HepG2 (cell line): Measurements from ENCODE around the gene NCAPD2. TPM values are rescaled to one million over a fixed set of nuclear protein-coding genes. Genes with fewer than 3 reads are reported as not detected.
A peak's percentile ranks its signal among the peaks of the same experiment; 100 is the strongest.

Experiments used
- ATAC-seq: fragments of 200-7000 bp; cut with Tn5 transposase; 3 replicates; pipeline ENCODE4 v1.9.1; 2020; ENCODE audit warnings: mild to moderate bottlenecking, moderate library complexity
- BruUV-seq: library from RNA; stranded (reverse); fragments of 400-500 nt; replicated peaks from 2 replicates; lab custom pipeline; 2021; lab: Mats Ljungman, UMichigan
- CTCF ChIA-PET: fragments of 300-600 bp; formaldehyde crosslinking; extraction: SDS; loops from one replicate; lab custom pipeline; 2021; ENCODE audit warnings: low total read pairs, inconsistent platforms, low intra/inter-chr PET ratio; lab: Yijun Ruan, JAX
- POLR2A ChIA-PET: fragments of 350-600 bp; sonication (Branson Sonifier 250); formaldehyde crosslinking; loops from one replicate; lab custom pipeline; 2020; ENCODE audit warnings: antibody characterized with exemption, inconsistent platforms; lab: Yijun Ruan, JAX
- DNase-seq: peaks from one replicate; pipeline ENCODE4 v3.0.0-alpha.2; 2015; ENCODE audit warnings: low spot score
- FAIRE-seq: peaks from 3 replicates; lab custom pipeline; 2011; peaks lifted over from hg19 to GRCh38; lab: Jason Lieb, UNC
- H2AFZ ChIP-seq: one replicate; pipeline ENCODE4 v1.6.1; 2011; ENCODE audit warnings: low read length, inconsistent platforms
- H3K27ac ChIP-seq: fragments of 300-600 bp; 3 replicates; pipeline ENCODE4 v1.8.0; 2011; ENCODE audit warnings: mixed run types, mild to moderate bottlenecking, mixed read lengths, low read length, inconsistent platforms; ENCODE audit not compliant: insufficient read depth; ENCODE audit errors: extremely low read length
- H3K27me3 ChIP-seq, 2 experiments: fragments of 200-600 bp in 1 of 2; 2 replicates in 1 of 2; 3 replicates in 1 of 2; pipeline versions ENCODE4 v1.6.0 to v1.8.0; 2011; ENCODE audit warnings: low read length in 2 of 2, mild to moderate bottlenecking in 2 of 2, moderate library complexity in 2 of 2, inconsistent platforms in 1 of 2; ENCODE audit not compliant: insufficient read depth in 2 of 2, control insufficient read depth in 1 of 2
- H3K36me3 ChIP-seq, 2 experiments: fragments of 200-600 bp in 1 of 2; replicated peaks in 1 of 2; 2 replicates in 1 of 2; 3 replicates in 1 of 2; pipeline versions ENCODE4 v1.5.1 to v1.8.0; 2011; ENCODE audit warnings: low read length in 2 of 2, inconsistent platforms in 1 of 2; ENCODE audit not compliant: insufficient read depth in 2 of 2, control insufficient read depth in 1 of 2
- H3K4me1 ChIP-seq: 2 replicates; pipeline ENCODE4 v1.5.1; 2012; ENCODE audit warnings: low read length, inconsistent platforms; ENCODE audit not compliant: insufficient read depth
- H3K4me2 ChIP-seq: 2 replicates; pipeline ENCODE4 v1.6.0; 2011; ENCODE audit warnings: low read depth, low read length, inconsistent platforms
- H3K4me3 ChIP-seq, 3 experiments: fragments of 200-600 bp in 1 of 3; sonication (generic), shearing (Covaris generic) in 1 of 3; replicated peaks in 1 of 3; 2 replicates each; pipeline ENCODE4 v1.5.1; 2011 to 2016; ENCODE audit warnings: low read length in 3 of 3, inconsistent platforms in 2 of 3, low read depth in 2 of 3, mild to moderate bottlenecking in 2 of 3, control low read depth in 1 of 3, mixed read lengths in 1 of 3; ENCODE audit not compliant: insufficient read depth in 1 of 3
- H3K79me2 ChIP-seq: one replicate; pipeline ENCODE4 v1.6.1; 2011; ENCODE audit warnings: low read length, inconsistent platforms; ENCODE audit not compliant: insufficient read depth
- H3K9ac ChIP-seq: 2 replicates; pipeline ENCODE4 v1.6.0; 2011; ENCODE audit warnings: mild to moderate bottlenecking, low read depth, low read length, inconsistent platforms; ENCODE audit not compliant: insufficient read depth
- H3K9me3 ChIP-seq: 2 replicates; pipeline ENCODE4 v1.5.1; 2012; ENCODE audit warnings: mild to moderate bottlenecking, low read length
- H4K20me1 ChIP-seq: 2 replicates; pipeline ENCODE4 v1.6.0; 2011; ENCODE audit warnings: inconsistent platforms, mild to moderate bottlenecking, low read length, moderate library complexity; ENCODE audit not compliant: insufficient read depth
- JDP2 ChIP-seq: sonication (generic); formaldehyde crosslinking; IDR thresholded peaks from 2 replicates; pipeline ENCODE4 v1.8.1; 2022; ENCODE audit warnings: missing genetic modification reagents, borderline replicate concordance
- MAFK ChIP-seq, 2 experiments: IDR thresholded peaks in 1 of 2; conservative IDR thresholded peaks in 1 of 2; 2 replicates each; pipeline ENCODE4 v1.6.1; 2011; ENCODE audit warnings: improper control_type of control experiment in 2 of 2, low read length in 2 of 2
- MTF1 ChIP-seq: sonication (generic); formaldehyde crosslinking; IDR thresholded peaks from 2 replicates; pipeline ENCODE4 v1.5.0; 2020; ENCODE audit warnings: missing genetic modification reagents
- ZNF430 ChIP-seq: sonication (generic); formaldehyde crosslinking; IDR thresholded peaks from 2 replicates; pipeline ENCODE4 v1.9.0; 2021; ENCODE audit warnings: mild to moderate bottlenecking, missing genetic modification reagents
- WGBS: methylation state at CpG from one replicate; pipeline ENCODE4 v1.1.6; 2017; ENCODE audit warnings: low lambda C conversion rate; 5-methylcytosine and 5-hydroxymethylcytosine counted together
- in situ Hi-C: cut with HindIII; loops from 2 replicates; pipeline ENCODE4 v1.10.0; 2017; ENCODE audit warnings: low pct_unique_long_range_greater_than_20kb; ENCODE audit not compliant: extremely low pct_ligation_motif_present
- intact Hi-C: fragments of 100-400 bp; cut with micrococcal nuclease; formaldehyde crosslinking; loops from one replicate; pipeline ENCODE4 v1.10.0; 2022; ENCODE audit not compliant: unreplicated experiment
- polyA plus RNA-seq, 8 experiments: library from polyadenylated mRNA; depleted of rRNA in 3 of 8; stranded (reverse) in 7 of 8; unstranded in 1 of 8; fragments of >200 nt; fragmentation: Illumina TruSeq in 4 of 8; extraction: Trizol in 4 of 8; gene quantifications; 2 replicates each; pipeline versions ENCODE4 v1.2.1 to v1.2.3, GENCODE V29; 2011 to 2016; ENCODE audit warnings: low read depth in 4 of 8, missing spikeins in 1 of 8, mixed read lengths in 1 of 8; ENCODE audit not compliant: insufficient read depth in 1 of 8
- total RNA-seq, 5 experiments: library from RNA; depleted of rRNA; stranded (reverse); fragments of >200 nt; fragmentation: Illumina TruSeq; extraction: Trizol; gene quantifications; 2 replicates each; pipeline ENCODE4 v1.2.3, GENCODE V29; 2016; ENCODE audit warnings: low read depth in 1 of 5
- TF ChIP-seq, protein P1 (sequence below): sonication (generic); formaldehyde crosslinking; IDR thresholded peaks from 2 replicates; pipeline ENCODE4 v1.5.0; 2020; ENCODE audit warnings: mild to moderate bottlenecking, missing genetic modification reagents

Gene NCAPD2
- total and polyA plus RNA-seq, 2 of the 13 experiments (the other 11 are each of a cell fraction or from before 2014, with no cell fraction given) = 51.1 to 65.6 TPM

- BruUV-seq = no TSS peak
- intact Hi-C loops = no loop called here
- peaks cover 52% of the 10 kb centered on the region for H3K79me2 ChIP-seq
- H3K4me3 ChIP-seq = no peak overlapping the region
- in situ Hi-C loops = no loop called here
- no peak for DNase-seq
- H3K9me3 ChIP-seq = no peaks in the 10 kb centered on the region
- no peak for FAIRE-seq
- CTCF ChIA-PET = no interaction called here
- TF ChIP-seq MAFK (conservative IDR thresholded peaks at IDR 0.05 in 1 of 2, IDR thresholded peaks at IDR 0.05 in 1 of 2; ENCODE audit: low read length in 2 of 2) = peak in 1 of 2 experiments; percentile 10; a peak in 1 of 4 replicates
- no peak for TF ChIP-seq MTF1 (CRISPR knock-in tag)
- TF ChIP-seq, protein P1, sequence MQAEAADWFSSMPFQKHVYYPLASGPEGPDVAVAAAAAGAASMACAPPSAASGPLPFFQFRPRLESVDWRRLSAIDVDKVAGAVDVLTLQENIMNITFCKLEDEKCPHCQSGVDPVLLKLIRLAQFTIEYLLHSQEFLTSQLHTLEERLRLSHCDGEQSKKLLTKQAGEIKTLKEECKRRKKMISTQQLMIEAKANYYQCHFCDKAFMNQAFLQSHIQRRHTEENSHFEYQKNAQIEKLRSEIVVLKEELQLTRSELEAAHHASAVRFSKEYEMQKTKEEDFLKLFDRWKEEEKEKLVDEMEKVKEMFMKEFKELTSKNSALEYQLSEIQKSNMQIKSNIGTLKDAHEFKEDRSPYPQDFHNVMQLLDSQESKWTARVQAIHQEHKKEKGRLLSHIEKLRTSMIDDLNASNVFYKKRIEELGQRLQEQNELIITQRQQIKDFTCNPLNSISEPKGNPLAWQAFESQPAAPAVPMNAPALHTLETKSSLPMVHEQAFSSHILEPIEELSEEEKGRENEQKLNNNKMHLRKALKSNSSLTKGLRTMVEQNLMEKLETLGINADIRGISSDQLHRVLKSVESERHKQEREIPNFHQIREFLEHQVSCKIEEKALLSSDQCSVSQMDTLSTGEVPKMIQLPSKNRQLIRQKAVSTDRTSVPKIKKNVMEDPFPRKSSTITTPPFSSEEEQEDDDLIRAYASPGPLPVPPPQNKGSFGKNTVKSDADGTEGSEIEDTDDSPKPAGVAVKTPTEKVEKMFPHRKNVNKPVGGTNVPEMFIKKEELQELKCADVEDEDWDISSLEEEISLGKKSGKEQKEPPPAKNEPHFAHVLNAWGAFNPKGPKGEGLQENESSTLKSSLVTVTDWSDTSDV (CRISPR knock-in tag) = no peak
- no peak for TF ChIP-seq JDP2 (CRISPR knock-in tag)
- no peak for TF ChIP-seq ZNF430
- H3K27me3 ChIP-seq = no peaks in the 10 kb centered on the region
- no peaks in the 10 kb centered on the region for H4K20me1 ChIP-seq
- whole genome bisulfite sequencing = 94% methylated on average over 2 of the region's 2 CpGs
- no peak overlapping the region for H3K4me2 ChIP-seq
- peaks cover 19% of the 10 kb centered on the region for H3K4me1 ChIP-seq
- H3K9ac ChIP-seq = no peak overlapping the region
- no peak for ATAC-seq
- no peak overlapping the region for H3K27ac ChIP-seq
- H3K36me3 ChIP-seq = peaks cover 12 to 58% of the 10 kb centered on the region in 2 experiments
- no peak overlapping the region for H2AFZ ChIP-seq
- POLR2A ChIA-PET = interaction anchor here (1.6 to 1.9 kb wide), 2 partner anchors 34 to 38 kb away, joined by 5 read pairs; partner anchors contain the start of gene GAPDH
Observed at GRCh38 chr12:6500466-6500865, 6.6 kb downstream of the NCAPD2 start.
